SK-N-SH treated with all-trans-retinoic acid at 6 μM for 48 hours (cell line): Measurements from ENCODE around the gene ARHGEF7.

Experiments
- ARNTL ChIP-seq: fragments of 450-650 bp; formaldehyde crosslinking; IDR thresholded peaks from 2 replicates; pipeline ENCODE4 v1.5.0; 2020; ENCODE audit warnings: low read depth, mild to moderate bottlenecking, moderate library complexity, borderline replicate concordance
- ISL1 ChIP-seq: fragments of 250-450 bp; sonication (Bioruptor Pico); IDR thresholded peaks from 2 replicates; pipeline ENCODE4 v2.1.2; 2022; ENCODE audit warnings: mild to moderate bottlenecking, moderate library complexity
- OSR1 ChIP-seq: fragments of 250-450 bp; sonication (Bioruptor Pico); IDR thresholded peaks from 2 replicates; pipeline ENCODE4 v1.8.0; 2022; ENCODE audit warnings: moderate library complexity, mild to moderate bottlenecking, inconsistent platforms
- PPARA ChIP-seq: fragments of 250-450 bp; sonication (Bioruptor Pico); IDR thresholded peaks from 2 replicates; pipeline ENCODE4 v1.5.0; 2020; ENCODE audit warnings: mild to moderate bottlenecking, borderline replicate concordance
- ZFP3 ChIP-seq: fragments of 250-450 bp; sonication (Bioruptor Pico); IDR thresholded peaks from 2 replicates; pipeline ENCODE4 v1.5.0; 2020; ENCODE audit warnings: mild to moderate bottlenecking, moderate library complexity
- ZFP30 ChIP-seq: fragments of 450-650 bp; formaldehyde crosslinking; IDR thresholded peaks from 2 replicates; pipeline ENCODE4 v1.5.0; 2022; ENCODE audit warnings: mild to moderate bottlenecking, moderate library complexity
- ZNF565 ChIP-seq: fragments of 450-650 bp; formaldehyde crosslinking; conservative IDR thresholded peaks from 2 replicates; pipeline ENCODE4 v1.5.0; 2020; ENCODE audit warnings: low read depth, mild to moderate bottlenecking, moderate library complexity
- ZNF8 ChIP-seq: fragments of 450-650 bp; formaldehyde crosslinking; IDR thresholded peaks from 2 replicates; pipeline ENCODE4 v1.5.0; 2020; ENCODE audit warnings: mild to moderate bottlenecking, moderate library complexity
- TF ChIP-seq, protein P1 (sequence below): fragments of 250-450 bp; sonication (Bioruptor Pico); IDR thresholded peaks from 2 replicates; pipeline ENCODE4 v1.5.0; 2020; ENCODE audit warnings: mild to moderate bottlenecking, moderate library complexity
- TF ChIP-seq, protein P2 (sequence below): fragments of 250-450 bp; sonication (Bioruptor Pico); IDR thresholded peaks from 2 replicates; pipeline ENCODE4 v1.8.0; 2021; ENCODE audit warnings: low read depth, mild to moderate bottlenecking, moderate library complexity, borderline replicate concordance
- TF ChIP-seq, protein P3 (sequence below): fragments of 250-450 bp; sonication (Bioruptor Pico); IDR thresholded peaks from 2 replicates; pipeline ENCODE4 v1.8.0; 2020; ENCODE audit warnings: mild to moderate bottlenecking, moderate library complexity, borderline replicate concordance

DNA sequence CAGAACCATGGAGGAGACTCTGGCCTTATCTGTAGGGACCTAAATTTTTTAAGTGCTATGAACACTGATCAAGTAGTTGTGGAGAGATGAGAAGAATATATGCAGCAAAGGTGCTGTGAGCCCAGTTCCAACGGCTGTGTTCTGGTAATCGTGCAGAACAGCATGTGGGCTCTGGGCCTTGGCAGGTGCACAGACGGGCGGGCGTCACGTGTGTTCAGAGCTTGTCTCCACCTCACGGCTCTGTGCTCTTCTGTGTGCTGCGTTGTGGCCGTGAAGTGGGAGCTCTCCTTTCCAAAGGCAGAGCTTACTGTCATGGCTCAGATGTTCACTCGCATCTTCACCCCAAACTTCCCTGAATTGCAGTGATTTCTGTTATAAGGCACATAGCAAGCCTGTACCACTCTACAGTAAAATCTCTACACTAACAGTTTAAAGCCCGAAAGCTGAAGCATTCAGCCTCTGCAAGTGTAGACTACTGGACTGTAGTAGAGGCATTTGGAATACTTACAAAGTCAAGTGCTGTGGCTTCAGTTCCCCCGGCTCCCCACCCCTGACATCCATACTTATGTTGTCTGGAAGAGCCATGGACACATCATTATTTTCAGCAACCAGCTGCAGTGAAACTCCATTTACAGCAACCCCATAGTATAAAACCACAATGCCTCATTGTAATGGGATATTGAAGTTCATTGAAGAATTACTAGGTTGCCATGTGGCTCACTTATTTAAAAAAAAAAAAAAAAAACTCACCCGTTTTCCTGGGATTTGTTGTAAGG, 177.8 kb downstream of the ARHGEF7 start:
- TF ChIP-seq ISL1 (CRISPR knock-in tag) (no peak), PPARA (CRISPR knock-in tag) (no peak), ZNF8 (CRISPR knock-in tag) (no peak), ZNF565 (CRISPR knock-in tag) (no peak), ZFP30 (CRISPR knock-in tag) (no peak), ZFP3 (no peak), OSR1 (CRISPR knock-in tag) (no peak), ARNTL (CRISPR knock-in tag) (no peak)
- TF ChIP-seq, protein P1, sequence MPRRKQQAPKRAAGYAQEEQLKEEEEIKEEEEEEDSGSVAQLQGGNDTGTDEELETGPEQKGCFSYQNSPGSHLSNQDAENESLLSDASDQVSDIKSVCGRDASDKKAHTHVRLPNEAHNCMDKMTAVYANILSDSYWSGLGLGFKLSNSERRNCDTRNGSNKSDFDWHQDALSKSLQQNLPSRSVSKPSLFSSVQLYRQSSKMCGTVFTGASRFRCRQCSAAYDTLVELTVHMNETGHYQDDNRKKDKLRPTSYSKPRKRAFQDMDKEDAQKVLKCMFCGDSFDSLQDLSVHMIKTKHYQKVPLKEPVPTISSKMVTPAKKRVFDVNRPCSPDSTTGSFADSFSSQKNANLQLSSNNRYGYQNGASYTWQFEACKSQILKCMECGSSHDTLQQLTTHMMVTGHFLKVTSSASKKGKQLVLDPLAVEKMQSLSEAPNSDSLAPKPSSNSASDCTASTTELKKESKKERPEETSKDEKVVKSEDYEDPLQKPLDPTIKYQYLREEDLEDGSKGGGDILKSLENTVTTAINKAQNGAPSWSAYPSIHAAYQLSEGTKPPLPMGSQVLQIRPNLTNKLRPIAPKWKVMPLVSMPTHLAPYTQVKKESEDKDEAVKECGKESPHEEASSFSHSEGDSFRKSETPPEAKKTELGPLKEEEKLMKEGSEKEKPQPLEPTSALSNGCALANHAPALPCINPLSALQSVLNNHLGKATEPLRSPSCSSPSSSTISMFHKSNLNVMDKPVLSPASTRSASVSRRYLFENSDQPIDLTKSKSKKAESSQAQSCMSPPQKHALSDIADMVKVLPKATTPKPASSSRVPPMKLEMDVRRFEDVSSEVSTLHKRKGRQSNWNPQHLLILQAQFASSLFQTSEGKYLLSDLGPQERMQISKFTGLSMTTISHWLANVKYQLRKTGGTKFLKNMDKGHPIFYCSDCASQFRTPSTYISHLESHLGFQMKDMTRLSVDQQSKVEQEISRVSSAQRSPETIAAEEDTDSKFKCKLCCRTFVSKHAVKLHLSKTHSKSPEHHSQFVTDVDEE (CRISPR knock-in tag) = no peak
- TF ChIP-seq, protein P2, sequence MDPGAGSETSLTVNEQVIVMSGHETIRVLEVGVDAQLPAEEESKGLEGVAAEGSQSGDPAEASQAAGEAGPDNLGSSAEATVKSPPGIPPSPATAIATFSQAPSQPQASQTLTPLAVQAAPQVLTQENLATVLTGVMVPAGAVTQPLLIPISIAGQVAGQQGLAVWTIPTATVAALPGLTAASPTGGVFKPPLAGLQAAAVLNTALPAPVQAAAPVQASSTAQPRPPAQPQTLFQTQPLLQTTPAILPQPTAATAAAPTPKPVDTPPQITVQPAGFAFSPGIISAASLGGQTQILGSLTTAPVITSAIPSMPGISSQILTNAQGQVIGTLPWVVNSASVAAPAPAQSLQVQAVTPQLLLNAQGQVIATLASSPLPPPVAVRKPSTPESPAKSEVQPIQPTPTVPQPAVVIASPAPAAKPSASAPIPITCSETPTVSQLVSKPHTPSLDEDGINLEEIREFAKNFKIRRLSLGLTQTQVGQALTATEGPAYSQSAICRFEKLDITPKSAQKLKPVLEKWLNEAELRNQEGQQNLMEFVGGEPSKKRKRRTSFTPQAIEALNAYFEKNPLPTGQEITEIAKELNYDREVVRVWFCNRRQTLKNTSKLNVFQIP (CRISPR knock-in tag) = no peak
- TF ChIP-seq, protein P3, sequence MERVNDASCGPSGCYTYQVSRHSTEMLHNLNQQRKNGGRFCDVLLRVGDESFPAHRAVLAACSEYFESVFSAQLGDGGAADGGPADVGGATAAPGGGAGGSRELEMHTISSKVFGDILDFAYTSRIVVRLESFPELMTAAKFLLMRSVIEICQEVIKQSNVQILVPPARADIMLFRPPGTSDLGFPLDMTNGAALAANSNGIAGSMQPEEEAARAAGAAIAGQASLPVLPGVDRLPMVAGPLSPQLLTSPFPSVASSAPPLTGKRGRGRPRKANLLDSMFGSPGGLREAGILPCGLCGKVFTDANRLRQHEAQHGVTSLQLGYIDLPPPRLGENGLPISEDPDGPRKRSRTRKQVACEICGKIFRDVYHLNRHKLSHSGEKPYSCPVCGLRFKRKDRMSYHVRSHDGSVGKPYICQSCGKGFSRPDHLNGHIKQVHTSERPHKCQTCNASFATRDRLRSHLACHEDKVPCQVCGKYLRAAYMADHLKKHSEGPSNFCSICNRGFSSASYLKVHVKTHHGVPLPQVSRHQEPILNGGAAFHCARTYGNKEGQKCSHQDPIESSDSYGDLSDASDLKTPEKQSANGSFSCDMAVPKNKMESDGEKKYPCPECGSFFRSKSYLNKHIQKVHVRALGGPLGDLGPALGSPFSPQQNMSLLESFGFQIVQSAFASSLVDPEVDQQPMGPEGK = no peak
